Transverse colon (tissue), 4 donors: Measurements from ENCODE around the gene SACM1L.
"Not testable (repeated sequence)": the region's sequence is repeated elsewhere in the genome, so short reads cannot be mapped to it uniquely, and the experiment has no call there.

Source experiments
- CTCF ChIP-seq, 5 experiments: fragments of 200-600 bp in 3 of 5; fragments of 450-650 bp in 2 of 5; sonication (generic) in 3 of 5; IDR thresholded peaks; 1 replicate in 2 of 5; 2 replicates in 3 of 5; pipeline ENCODE4 v1.5.1; 2016 to 2017; ENCODE audit warnings: antibody characterized with exemption in 5 of 5, inconsistent platforms in 3 of 5, mild to moderate bottlenecking in 2 of 5, moderate library complexity in 1 of 5
- POLR2AphosphoS5 ChIP-seq, 3 donors: sonication (generic); formaldehyde crosslinking; IDR thresholded peaks; one replicate each; pipeline ENCODE4 v1.6.1; 2016; ENCODE audit warnings: antibody characterized with exemption in 3 of 3

GRCh38 chr3:45695166-45695565 is 6.0 kb downstream of the SACM1L start:
- TF ChIP-seq POLR2AphosphoS5, CTCF (IDR thresholded peaks at IDR 0.05): not testable (repeated sequence)
